ENCODE results near the gene ATF7IP. TPM values are rescaled to one million over a fixed set of nuclear protein-coding genes. Genes with fewer than 3 reads are reported as not detected.

Gene ATF7IP
- total RNA-seq, 1 donor = 114 TPM

- H3K9me3 ChIP-seq (ENCODE audit: low read depth, low read length) = no peaks in the 10 kb centered on the region
- no peaks in the 10 kb centered on the region for H3K27me3 ChIP-seq (ENCODE audit: insufficient read depth, low read length)
- no peaks in the 10 kb centered on the region for H3K4me1 ChIP-seq (ENCODE audit: insufficient read depth, low read length)
- H3K4me3 ChIP-seq (ENCODE audit: low read length) = no peak overlapping the region
Measured at GRCh38 chr12:14537088-14537487, 171.6 kb downstream of the ATF7IP start.

GRCh38 chr12:14540801-14541462 lies 175.4 kb downstream of the ATF7IP start:
- Histone ChIP-seq H3K9me3 (ENCODE audit: low read depth, low read length) (no peaks in the 10 kb centered on the region), H3K4me3 (ENCODE audit: low read length) (no peak overlapping the region), H3K4me1 (ENCODE audit: insufficient read depth, low read length) (no peaks in the 10 kb centered on the region), H3K27me3 (ENCODE audit: insufficient read depth, low read length) (no peaks in the 10 kb centered on the region)

- no peaks in the 10 kb centered on the region for H3K4me1 ChIP-seq (ENCODE audit: insufficient read depth, low read length)
- no peak overlapping the region for H3K4me3 ChIP-seq (ENCODE audit: low read length)
- H3K27me3 ChIP-seq (ENCODE audit: insufficient read depth, low read length) = no peaks in the 10 kb centered on the region
- no peaks in the 10 kb centered on the region for H3K9me3 ChIP-seq (ENCODE audit: low read depth, low read length)
Measured at GRCh38 chr12:14545144-14546124, 180.0 kb downstream of the ATF7IP start.

- no peak overlapping the region for H3K4me3 ChIP-seq (ENCODE audit: low read length)
- H3K4me1 ChIP-seq (ENCODE audit: insufficient read depth, low read length) = peaks cover 2% of the 10 kb centered on the region
- no peaks in the 10 kb centered on the region for H3K9me3 ChIP-seq (ENCODE audit: low read depth, low read length)
- no peaks in the 10 kb centered on the region for H3K27me3 ChIP-seq (ENCODE audit: insufficient read depth, low read length)
Measured at GRCh38 chr12:14547571-14547970, 182.1 kb downstream of the ATF7IP start.

GRCh38 chr12:14548609-14549008 lies 183.1 kb downstream of the ATF7IP start:
- no peaks in the 10 kb centered on the region for H3K27me3 ChIP-seq (ENCODE audit: insufficient read depth, low read length)
- no peak overlapping the region for H3K4me3 ChIP-seq (ENCODE audit: low read length)
- no peaks in the 10 kb centered on the region for H3K9me3 ChIP-seq (ENCODE audit: low read depth, low read length)
- H3K4me1 ChIP-seq (ENCODE audit: insufficient read depth, low read length) = peaks cover 12% of the 10 kb centered on the region

Other genes starting within 250 kb of the ATF7IP start
- gene PLBD1, start 202.2 kb downstream of the ATF7IP start, total RNA-seq = 201 TPM

Measured in mononuclear cell (primary cell).